Activated T-cell treated with anti-CD3 and anti-CD28 coated beads, Interleukin-2, amount 50 U/mL, for 1 hour (primary cell): ENCODE measurements around the gene LRMDA.
"Not testable (repeated sequence)": the region's sequence is repeated elsewhere in the genome, so short reads cannot be mapped to it uniquely, and the experiment has no call there.

ENCODE experiments used
- DNase-seq: peaks from one replicate; pipeline ENCODE4 v3.0.0-alpha.2; 2020

Gene LRMDA

GRCh38 chr10:76554478-76554877, 1123.1 kb downstream of the LRMDA start:
- no peak for DNase-seq

DNA sequence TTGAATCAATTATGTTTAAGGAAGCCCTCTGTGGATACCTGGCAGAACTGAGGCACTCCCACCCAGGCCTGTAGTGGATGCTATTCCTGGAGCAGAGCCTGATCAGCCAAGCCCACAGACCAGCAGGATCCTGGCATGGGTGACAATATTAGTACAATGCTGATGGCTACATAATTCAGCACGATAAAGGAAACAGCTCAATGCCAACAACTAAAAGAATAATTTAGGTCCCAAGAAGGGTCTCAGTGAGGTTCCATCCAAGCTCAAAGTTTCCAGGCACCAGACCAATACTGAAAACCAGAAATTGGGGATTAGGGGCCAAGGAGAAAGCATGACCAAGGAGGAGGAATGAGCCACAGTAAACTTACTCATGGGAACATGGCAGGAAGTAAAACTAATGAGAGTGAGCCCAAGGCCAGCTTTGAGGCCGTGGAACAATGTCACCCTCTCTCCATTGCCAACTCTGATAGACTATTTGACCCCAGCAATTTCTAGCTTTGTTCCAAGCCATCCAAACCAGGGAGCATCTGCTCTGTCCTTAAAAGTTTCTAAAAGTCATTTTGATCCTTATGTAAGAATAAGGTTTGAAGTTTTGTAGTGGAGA, 1123.7 kb downstream of the LRMDA start:
- DNase-seq, result no peak

GRCh38 chr10:76557366-76557765, 1125.9 kb downstream of the LRMDA start:
- no peak for DNase-seq

DNA sequence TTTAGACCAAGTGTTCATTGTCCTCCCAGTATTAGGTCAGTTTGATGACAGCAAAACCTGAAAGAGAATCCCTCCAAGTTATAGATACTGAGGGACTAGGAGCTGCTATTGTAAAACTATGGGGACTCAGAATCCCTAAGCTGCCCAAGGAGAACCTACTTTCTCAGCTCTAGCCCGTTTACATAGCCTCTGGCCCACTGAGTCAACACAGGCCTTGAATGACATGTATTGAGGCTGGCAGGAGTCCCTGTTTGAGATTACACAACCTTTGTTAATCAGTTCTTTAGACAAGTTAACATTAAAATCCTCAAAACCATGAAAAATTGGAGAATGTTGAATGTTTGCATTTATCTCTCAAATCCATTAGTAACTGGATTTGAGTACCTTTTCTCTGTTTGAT, 1127.2 kb downstream of the LRMDA start:
- no peak for DNase-seq

DNA sequence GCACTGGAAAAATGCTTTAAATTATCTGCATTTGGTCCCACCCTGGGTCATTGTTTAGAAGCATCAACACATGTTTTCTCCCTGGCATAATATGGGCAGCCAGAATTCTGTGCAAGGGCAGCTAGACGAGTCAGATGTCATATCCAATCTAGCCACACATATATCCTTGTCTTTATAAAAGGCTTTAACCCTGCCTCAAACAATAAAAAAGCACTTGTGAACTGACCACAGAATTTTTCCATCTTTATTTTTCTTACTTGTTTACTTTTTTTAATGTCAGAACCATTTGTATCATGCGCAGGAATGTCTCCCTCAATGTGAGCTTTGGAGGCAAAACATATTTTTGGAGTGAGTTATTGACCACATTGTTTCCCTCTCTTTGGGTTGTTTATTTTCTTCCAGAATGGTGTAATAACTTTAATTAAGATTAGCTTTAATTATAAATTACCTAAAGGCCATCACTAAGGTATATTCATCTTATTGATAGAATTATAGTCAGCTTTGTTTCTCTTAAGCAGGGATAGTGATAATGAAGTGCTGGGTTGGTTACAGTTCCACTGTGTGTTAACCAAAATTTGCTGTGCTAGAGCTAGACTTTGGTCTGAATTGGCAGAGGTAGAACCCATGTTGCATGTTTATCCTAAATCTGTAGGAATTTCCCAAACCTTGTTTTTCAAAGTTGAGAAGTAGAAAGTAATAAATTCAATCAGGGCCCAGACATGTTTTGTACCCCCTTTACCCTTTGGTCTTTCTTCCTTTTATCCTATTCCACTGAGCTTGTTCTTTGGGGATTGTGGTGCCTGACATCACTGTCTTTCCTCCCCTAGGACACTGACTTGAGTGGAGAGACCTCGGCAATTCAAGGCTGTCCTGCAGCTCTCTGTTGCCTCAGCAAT, 1127.8 kb downstream of the LRMDA start:
- no peak for DNase-seq

GRCh38 chr10:76559892-76560220, 1128.4 kb downstream of the LRMDA start:
- DNase-seq, result no peak

GRCh38 chr10:76560338-76560737, 1128.9 kb downstream of the LRMDA start:
- DNase-seq, result no peak

DNA sequence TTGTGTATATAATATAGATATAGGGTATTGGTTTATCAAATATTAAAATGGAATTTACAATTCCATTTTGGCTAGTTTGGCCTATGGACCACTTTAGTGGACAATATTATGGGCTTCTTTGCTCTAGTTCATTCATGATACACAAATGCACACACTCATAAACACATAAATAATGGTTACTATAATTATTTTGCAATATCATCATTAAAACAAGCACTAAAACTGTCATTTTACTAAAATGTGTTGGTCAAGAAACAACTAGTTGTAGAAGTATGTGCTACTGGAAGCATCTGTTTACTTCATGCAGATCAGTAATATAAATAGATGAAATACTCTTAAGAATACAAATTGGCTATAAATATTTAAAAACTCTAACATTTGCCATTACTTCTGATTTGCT, 1131.9 kb downstream of the LRMDA start:
- no peak for DNase-seq

- no peak for DNase-seq
Observed at GRCh38 chr10:76572021-76572420, 1140.6 kb downstream of the LRMDA start.

- no peak for DNase-seq
Observed at GRCh38 chr10:76576276-76576962, 1145.0 kb downstream of the LRMDA start.

DNA sequence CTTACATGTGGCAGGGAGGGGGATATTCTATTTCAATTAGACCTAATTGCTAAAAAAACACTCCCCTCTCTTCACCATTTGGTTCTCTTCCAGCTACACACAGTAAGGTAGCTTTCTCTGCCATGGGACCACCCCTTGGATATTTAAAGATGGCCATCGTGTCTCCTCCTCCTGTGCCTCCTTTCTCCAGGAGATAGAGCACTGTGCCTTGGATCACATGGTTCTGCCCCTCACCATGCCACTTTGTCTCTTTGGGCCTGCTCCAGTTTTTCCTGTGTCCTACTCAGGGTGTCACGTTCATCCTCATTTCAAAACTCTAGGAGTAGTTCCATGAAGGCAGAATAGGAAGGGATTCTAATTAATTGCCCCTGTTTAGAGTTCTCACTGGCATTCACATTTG, 1146.0 kb downstream of the LRMDA start:
- no peak for DNase-seq

GRCh38 chr10:76581506-76582256, 1150.3 kb downstream of the LRMDA start:
- no peak for DNase-seq

GRCh38 chr10:76582531-76582930, 1151.1 kb downstream of the LRMDA start:
- no peak for DNase-seq

GRCh38 chr10:76583711-76584161, 1152.3 kb downstream of the LRMDA start:
- no peak for DNase-seq

DNA sequence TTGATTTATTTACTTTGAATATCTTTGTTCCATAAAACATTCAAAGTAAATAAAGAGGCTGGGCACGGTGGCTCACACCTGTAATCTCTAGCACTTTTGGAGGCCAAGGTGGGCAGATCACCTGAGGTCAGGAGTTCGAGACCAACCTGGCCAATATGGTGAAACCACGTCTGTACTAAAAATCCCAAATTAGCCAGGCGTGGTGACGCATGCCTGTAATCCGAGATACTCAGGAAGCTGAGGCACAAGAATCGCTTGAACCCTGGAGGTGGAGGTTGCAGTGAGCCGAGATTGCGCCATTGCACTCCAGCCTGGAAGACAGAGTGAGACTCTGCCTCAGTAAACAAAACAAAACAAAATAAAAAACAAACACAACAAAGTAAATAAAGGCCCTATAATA, 1153.0 kb downstream of the LRMDA start:
- not testable (repeated sequence) for DNase-seq
